Erythroblast (primary cell): ENCODE data around the gene SENP8.

Experiments
- GATA1 ChIP-seq: IDR thresholded peaks from 2 replicates; pipeline ENCODE4 v1.6.1; 2011; ENCODE audit warnings: low read depth, mild to moderate bottlenecking, control low read depth, low read length, moderate library complexity
- POLR2A ChIP-seq: IDR thresholded peaks from 2 replicates; pipeline ENCODE4 v1.6.1; 2011; ENCODE audit warnings: mild to moderate bottlenecking, low read length

DNA sequence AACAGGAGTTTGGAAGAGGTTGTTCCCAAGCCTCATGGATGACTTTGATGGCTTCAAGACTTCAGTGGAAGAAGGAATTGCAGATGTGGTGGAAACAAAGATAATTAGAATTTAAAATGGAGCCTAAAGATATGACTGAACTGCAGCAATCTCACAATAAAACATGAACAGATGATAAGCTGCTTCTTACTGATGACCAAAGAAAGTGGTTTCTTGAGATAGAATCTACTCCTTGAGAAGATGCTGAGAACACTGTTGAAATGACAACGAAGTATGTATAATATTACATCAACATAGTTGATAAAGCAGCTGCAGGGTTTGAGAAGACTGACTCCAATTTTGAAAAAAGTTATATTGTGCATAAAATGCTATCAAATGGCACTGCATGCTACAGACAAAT is 21.4 kb upstream of the SENP8 start:
- TF ChIP-seq POLR2A (no peak), GATA1 (no peak)
